Liver (tissue), 9 donors: Measurements from ENCODE around the gene IL1RAPL1. TPM values are rescaled to one million over a fixed set of nuclear protein-coding genes. Genes with fewer than 3 reads are reported as not detected.

Experiments used
- DNase-seq: peaks from one replicate; pipeline ENCODE4 v3.0.0-alpha.2; 2017; ENCODE audit warnings: low spot score
- H3K27ac ChIP-seq, 2 donors: one replicate each; pipeline ENCODE4 v1.7.0; 2013; ENCODE audit warnings: inconsistent platforms in 2 of 2, low read length in 2 of 2, control low read depth in 1 of 2, low read depth in 1 of 2, mild to moderate bottlenecking in 1 of 2
- H3K27me3 ChIP-seq, 4 donors: one replicate each; pipeline versions ENCODE4 v1.6.1 to v1.7.0; 2013; ENCODE audit warnings: low read length in 3 of 4, inconsistent platforms in 1 of 4, mild to moderate bottlenecking in 1 of 4, moderate library complexity in 1 of 4; ENCODE audit not compliant: control insufficient read depth in 4 of 4, insufficient read depth in 4 of 4
- H3K36me3 ChIP-seq, 4 donors: one replicate each; pipeline versions ENCODE4 v1.6.1 to v1.7.0; 2013; ENCODE audit warnings: low read length in 3 of 4, mild to moderate bottlenecking in 3 of 4, low read depth in 1 of 4, moderate library complexity in 1 of 4; ENCODE audit not compliant: control insufficient read depth in 4 of 4, insufficient read depth in 3 of 4
- H3K4me1 ChIP-seq, 4 donors: one replicate each; pipeline versions ENCODE4 v1.6.1 to v1.7.0; 2013; ENCODE audit warnings: low read length in 3 of 4, mild to moderate bottlenecking in 3 of 4, moderate library complexity in 1 of 4; ENCODE audit not compliant: control insufficient read depth in 4 of 4, insufficient read depth in 4 of 4
- H3K4me3 ChIP-seq, 3 donors: one replicate each; pipeline versions ENCODE4 v1.6.1 to v1.7.0; 2013; ENCODE audit warnings: low read length in 3 of 3, control low read depth in 1 of 3, low read depth in 1 of 3, mild to moderate bottlenecking in 1 of 3
- H3K9ac ChIP-seq, 2 donors: one replicate each; pipeline ENCODE4 v1.7.0; 2013; ENCODE audit warnings: low read length in 2 of 2, mild to moderate bottlenecking in 2 of 2, moderate library complexity in 2 of 2, control low read depth in 1 of 2, low read depth in 1 of 2
- H3K9me3 ChIP-seq, 4 donors: one replicate each; pipeline versions ENCODE4 v1.6.1 to v1.7.0; 2013; ENCODE audit warnings: low read length in 3 of 4; ENCODE audit not compliant: control insufficient read depth in 4 of 4
- EGR1 ChIP-seq, 2 donors: IDR thresholded peaks; 2 replicates each; pipeline ENCODE4 v1.6.1; 2016 to 2018; ENCODE audit warnings: antibody characterized with exemption in 2 of 2, low read depth in 2 of 2
- FOXA1 ChIP-seq: IDR thresholded peaks from 2 replicates; pipeline ENCODE4 v1.6.1; 2016; ENCODE audit warnings: antibody characterized with exemption
- FOXA2 ChIP-seq: IDR thresholded peaks from 2 replicates; pipeline ENCODE4 v1.6.1; 2016; ENCODE audit warnings: antibody characterized with exemption
- GABPA ChIP-seq, 2 donors: IDR thresholded peaks in 1 of 2; conservative IDR thresholded peaks in 1 of 2; 2 replicates each; pipeline ENCODE4 v1.6.1; 2016; ENCODE audit warnings: antibody characterized with exemption in 2 of 2, mild to moderate bottlenecking in 1 of 2, moderate library complexity in 1 of 2
- HNF4A ChIP-seq, 2 donors: conservative IDR thresholded peaks; 2 replicates each; pipeline ENCODE4 v1.6.1; 2016; ENCODE audit warnings: antibody characterized with exemption in 2 of 2, mild to moderate bottlenecking in 2 of 2
- HNF4G ChIP-seq: IDR thresholded peaks from 2 replicates; pipeline ENCODE4 v1.6.1; 2016; ENCODE audit warnings: antibody characterized with exemption
- JUND ChIP-seq, 2 donors: IDR thresholded peaks; 2 replicates each; pipeline ENCODE4 v1.6.1; 2016; ENCODE audit warnings: antibody characterized with exemption in 2 of 2
- NR2F2 ChIP-seq: IDR thresholded peaks from 2 replicates; pipeline ENCODE4 v1.6.1; 2016; ENCODE audit warnings: antibody characterized with exemption
- RAD21 ChIP-seq, 2 donors: IDR thresholded peaks; 2 replicates each; pipeline ENCODE4 v1.6.1; 2016; ENCODE audit warnings: antibody characterized with exemption in 2 of 2, mild to moderate bottlenecking in 2 of 2
- RXRA ChIP-seq, 2 donors: IDR thresholded peaks; 2 replicates each; pipeline ENCODE4 v1.6.1; 2017 to 2018; ENCODE audit warnings: antibody characterized with exemption in 2 of 2, mild to moderate bottlenecking in 1 of 2
- SP1 ChIP-seq: IDR thresholded peaks from 2 replicates; pipeline ENCODE4 v1.6.1; 2018; ENCODE audit warnings: antibody characterized with exemption, mild to moderate bottlenecking
- TAF1 ChIP-seq: conservative IDR thresholded peaks from 2 replicates; pipeline ENCODE4 v1.6.1; 2016; ENCODE audit warnings: antibody characterized with exemption, mild to moderate bottlenecking
- YY1 ChIP-seq: IDR thresholded peaks from 2 replicates; pipeline ENCODE4 v1.6.1; 2016; ENCODE audit warnings: antibody characterized with exemption, mild to moderate bottlenecking
- WGBS: extraction: QIAGEN DNeasy Blood & Tissue Kit; methylation state at CpG from one replicate; pipeline ENCODE4 v1.1.7; 2013; 5-methylcytosine and 5-hydroxymethylcytosine counted together
- polyA plus RNA-seq, 2 donors: library from polyadenylated mRNA; stranded (reverse) in 1 of 2; unstranded in 1 of 2; fragments of 200-250 nt in 1 of 2; fragments of >200 nt in 1 of 2; fragmentation: Nextera tagmentation in 1 of 2; extraction: Ambion mirVana in 1 of 2; gene quantifications; one replicate each; pipeline versions ENCODE4 v1.2.1 to v1.2.3, GENCODE V29; 2013 to 2015
- total RNA-seq, 2 donors: library from RNA; depleted of rRNA; stranded (reverse); fragments of >200 nt; gene quantifications; one replicate each; pipeline ENCODE4 v1.2.3, GENCODE V29; 2014
- TF ChIP-seq, protein P1 (sequence below): IDR thresholded peaks from 2 replicates; pipeline ENCODE4 v1.6.1; 2016; ENCODE audit warnings: antibody characterized with exemption
- TF ChIP-seq, protein P2 (sequence below): fragments of 150-350 bp; IDR thresholded peaks from 2 replicates; pipeline ENCODE4 v1.5.1; 2017; ENCODE audit warnings: improper control_type of control experiment, low read depth, low read length; ENCODE audit not compliant: missing input control
- TF ChIP-seq, protein P3 (sequence below): IDR thresholded peaks from 2 replicates; pipeline ENCODE4 v1.6.1; 2016; ENCODE audit warnings: antibody characterized with exemption
- TF ChIP-seq, protein P4 (sequence below): IDR thresholded peaks from 2 replicates; pipeline ENCODE4 v1.6.1; 2016; ENCODE audit warnings: antibody characterized with exemption, mild to moderate bottlenecking
- TF ChIP-seq, protein P5 (sequence below): IDR thresholded peaks from 2 replicates; pipeline ENCODE4 v1.6.1; 2016; ENCODE audit warnings: antibody characterized with exemption
- donor health status: healthy.
- donor health status: healthy.
- donor health status: healthy.
- donor health status: healthy.
- donor health status: healthy.

The IL1RAPL1 gene
- total and polyA plus RNA-seq, 4 donors, result 0.08 to 0.33 TPM; not detected in 2

DNA sequence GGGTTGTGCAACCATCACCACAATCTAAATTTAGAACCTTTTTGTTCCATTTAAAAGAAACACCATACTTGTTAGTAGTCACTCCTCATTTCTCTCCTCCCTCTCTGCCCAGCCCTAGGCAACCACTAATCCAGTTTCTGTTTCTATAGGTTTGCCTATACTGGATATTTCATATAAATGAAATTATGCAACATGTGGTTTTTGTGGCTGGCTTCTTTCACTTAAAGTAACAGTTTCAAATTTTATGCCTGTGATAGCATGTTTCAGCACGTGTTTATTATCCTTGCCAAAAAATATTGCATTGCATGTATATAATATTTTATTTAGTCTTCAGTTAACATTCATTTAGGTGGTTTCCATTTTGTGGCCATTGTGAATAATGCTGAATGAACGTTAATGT is 437.6 kb downstream of the IL1RAPL1 start:
- Histone ChIP-seq H3K9ac (no peak overlapping the region), H3K27ac (no peak overlapping the region), H3K9me3 (peaks cover 0 to 3% (median 1%) of the 10 kb centered on the region in 4 donors), H3K27me3 (peaks cover 0 to 2% (median 0%) of the 10 kb centered on the region in 4 donors), H3K4me3 (no peak overlapping the region), H3K4me1 (no peaks in the 10 kb centered on the region), H3K36me3 (no peaks in the 10 kb centered on the region)
- TF ChIP-seq TAF1 (no peak), EGR1 (IDR thresholded peaks at IDR 0.05; ENCODE audit: low read depth in 2 of 2) (no peak), RAD21 (IDR thresholded peaks at IDR 0.05) (no peak), YY1 (no peak), GABPA (IDR thresholded peaks at IDR 0.05 in 1 of 2, conservative IDR thresholded peaks at IDR 0.05 in 1 of 2) (no peak), FOXA2 (no peak), JUND (IDR thresholded peaks at IDR 0.05) (no peak), NR2F2 (no peak), HNF4G (no peak)
- TF ChIP-seq, protein P1, sequence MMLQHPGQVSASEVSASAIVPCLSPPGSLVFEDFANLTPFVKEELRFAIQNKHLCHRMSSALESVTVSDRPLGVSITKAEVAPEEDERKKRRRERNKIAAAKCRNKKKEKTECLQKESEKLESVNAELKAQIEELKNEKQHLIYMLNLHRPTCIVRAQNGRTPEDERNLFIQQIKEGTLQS, result no peak
- TF ChIP-seq, protein P2, sequence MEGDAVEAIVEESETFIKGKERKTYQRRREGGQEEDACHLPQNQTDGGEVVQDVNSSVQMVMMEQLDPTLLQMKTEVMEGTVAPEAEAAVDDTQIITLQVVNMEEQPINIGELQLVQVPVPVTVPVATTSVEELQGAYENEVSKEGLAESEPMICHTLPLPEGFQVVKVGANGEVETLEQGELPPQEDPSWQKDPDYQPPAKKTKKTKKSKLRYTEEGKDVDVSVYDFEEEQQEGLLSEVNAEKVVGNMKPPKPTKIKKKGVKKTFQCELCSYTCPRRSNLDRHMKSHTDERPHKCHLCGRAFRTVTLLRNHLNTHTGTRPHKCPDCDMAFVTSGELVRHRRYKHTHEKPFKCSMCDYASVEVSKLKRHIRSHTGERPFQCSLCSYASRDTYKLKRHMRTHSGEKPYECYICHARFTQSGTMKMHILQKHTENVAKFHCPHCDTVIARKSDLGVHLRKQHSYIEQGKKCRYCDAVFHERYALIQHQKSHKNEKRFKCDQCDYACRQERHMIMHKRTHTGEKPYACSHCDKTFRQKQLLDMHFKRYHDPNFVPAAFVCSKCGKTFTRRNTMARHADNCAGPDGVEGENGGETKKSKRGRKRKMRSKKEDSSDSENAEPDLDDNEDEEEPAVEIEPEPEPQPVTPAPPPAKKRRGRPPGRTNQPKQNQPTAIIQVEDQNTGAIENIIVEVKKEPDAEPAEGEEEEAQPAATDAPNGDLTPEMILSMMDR, result no peak
- 69% methylated on average over 2 of the region's 2 CpGs for WGBS
- DNase-seq, result no peak

DNA sequence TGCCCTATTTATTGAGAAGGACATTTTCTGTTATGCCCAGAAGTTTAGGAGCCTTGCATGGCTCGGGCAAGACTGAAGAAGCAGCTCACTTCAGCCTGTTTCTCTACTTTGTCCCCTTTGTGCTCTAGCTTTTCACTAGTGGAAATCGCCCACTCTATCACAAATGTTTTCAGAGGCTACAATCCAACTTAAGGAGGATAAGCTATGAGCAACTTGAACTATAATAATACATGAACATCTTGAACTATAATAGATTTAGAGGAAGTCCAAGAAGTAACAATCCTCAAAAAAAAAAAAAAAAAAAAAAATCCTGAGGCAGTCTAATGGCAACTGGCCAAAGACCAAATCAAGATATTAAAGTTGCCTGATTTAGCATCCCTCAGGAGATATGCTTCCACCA is 452.3 kb downstream of the IL1RAPL1 start:
- H3K36me3 ChIP-seq, result no peaks in the 10 kb centered on the region
- H3K27me3 ChIP-seq, result no peaks in the 10 kb centered on the region
- no peak for TF ChIP-seq FOXA2
- no peak for TF ChIP-seq YY1
- no peak for TF ChIP-seq RAD21 (IDR thresholded peaks at IDR 0.05)
- TF ChIP-seq RXRA (IDR thresholded peaks at IDR 0.05), result no peak
- no peak for TF ChIP-seq HNF4G
- TF ChIP-seq, protein P3, sequence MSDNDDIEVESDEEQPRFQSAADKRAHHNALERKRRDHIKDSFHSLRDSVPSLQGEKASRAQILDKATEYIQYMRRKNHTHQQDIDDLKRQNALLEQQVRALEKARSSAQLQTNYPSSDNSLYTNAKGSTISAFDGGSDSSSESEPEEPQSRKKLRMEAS, result no peak
- TF ChIP-seq FOXA1, result no peak
- no peak for TF ChIP-seq EGR1 (IDR thresholded peaks at IDR 0.05; ENCODE audit: low read depth in 2 of 2)
- H3K9ac ChIP-seq, result no peak overlapping the region
- WGBS, result 83% methylated on average over 2 of the region's 2 CpGs
- H3K4me1 ChIP-seq, result no peaks in the 10 kb centered on the region
- DNase-seq, result no peak
- no peaks in the 10 kb centered on the region for H3K9me3 ChIP-seq
- no peak overlapping the region for H3K4me3 ChIP-seq
- no peak overlapping the region for H3K27ac ChIP-seq

DNA sequence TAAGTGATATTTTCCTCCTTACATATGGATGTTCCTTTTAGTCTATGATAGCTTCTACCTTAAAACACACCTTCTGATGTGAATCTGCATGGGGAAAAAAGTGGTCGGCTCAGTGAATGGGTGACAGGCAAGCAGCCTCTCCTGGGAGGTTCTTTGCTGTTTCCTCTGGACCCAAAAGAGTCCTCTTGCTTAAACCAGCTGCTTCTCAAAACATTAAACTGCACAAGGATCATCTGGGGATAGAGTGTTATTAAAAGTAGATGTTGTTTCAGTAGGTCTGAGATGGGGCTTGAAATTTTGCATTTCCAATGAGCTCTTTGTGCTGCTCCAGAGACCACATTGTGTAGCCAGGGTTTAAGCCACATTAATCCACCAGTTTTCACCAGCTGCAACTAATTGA is 452.9 kb downstream of the IL1RAPL1 start:
- DNase-seq, result no peak
- H3K27ac ChIP-seq, result no peak overlapping the region
- 71% methylated on average over 1 of the region's 1 CpG for WGBS
- no peak overlapping the region for H3K9ac ChIP-seq
- no peaks in the 10 kb centered on the region for H3K36me3 ChIP-seq
- H3K4me3 ChIP-seq, result no peak overlapping the region
- H3K27me3 ChIP-seq, result no peaks in the 10 kb centered on the region
- no peaks in the 10 kb centered on the region for H3K9me3 ChIP-seq
- H3K4me1 ChIP-seq, result no peaks in the 10 kb centered on the region
- TF ChIP-seq JUND (IDR thresholded peaks at IDR 0.05), result no peak
- TF ChIP-seq, protein P1, result no peak
- TF ChIP-seq GABPA (IDR thresholded peaks at IDR 0.05 in 1 of 2, conservative IDR thresholded peaks at IDR 0.05 in 1 of 2), result no peak
- no peak for TF ChIP-seq FOXA2
- TF ChIP-seq, protein P4, sequence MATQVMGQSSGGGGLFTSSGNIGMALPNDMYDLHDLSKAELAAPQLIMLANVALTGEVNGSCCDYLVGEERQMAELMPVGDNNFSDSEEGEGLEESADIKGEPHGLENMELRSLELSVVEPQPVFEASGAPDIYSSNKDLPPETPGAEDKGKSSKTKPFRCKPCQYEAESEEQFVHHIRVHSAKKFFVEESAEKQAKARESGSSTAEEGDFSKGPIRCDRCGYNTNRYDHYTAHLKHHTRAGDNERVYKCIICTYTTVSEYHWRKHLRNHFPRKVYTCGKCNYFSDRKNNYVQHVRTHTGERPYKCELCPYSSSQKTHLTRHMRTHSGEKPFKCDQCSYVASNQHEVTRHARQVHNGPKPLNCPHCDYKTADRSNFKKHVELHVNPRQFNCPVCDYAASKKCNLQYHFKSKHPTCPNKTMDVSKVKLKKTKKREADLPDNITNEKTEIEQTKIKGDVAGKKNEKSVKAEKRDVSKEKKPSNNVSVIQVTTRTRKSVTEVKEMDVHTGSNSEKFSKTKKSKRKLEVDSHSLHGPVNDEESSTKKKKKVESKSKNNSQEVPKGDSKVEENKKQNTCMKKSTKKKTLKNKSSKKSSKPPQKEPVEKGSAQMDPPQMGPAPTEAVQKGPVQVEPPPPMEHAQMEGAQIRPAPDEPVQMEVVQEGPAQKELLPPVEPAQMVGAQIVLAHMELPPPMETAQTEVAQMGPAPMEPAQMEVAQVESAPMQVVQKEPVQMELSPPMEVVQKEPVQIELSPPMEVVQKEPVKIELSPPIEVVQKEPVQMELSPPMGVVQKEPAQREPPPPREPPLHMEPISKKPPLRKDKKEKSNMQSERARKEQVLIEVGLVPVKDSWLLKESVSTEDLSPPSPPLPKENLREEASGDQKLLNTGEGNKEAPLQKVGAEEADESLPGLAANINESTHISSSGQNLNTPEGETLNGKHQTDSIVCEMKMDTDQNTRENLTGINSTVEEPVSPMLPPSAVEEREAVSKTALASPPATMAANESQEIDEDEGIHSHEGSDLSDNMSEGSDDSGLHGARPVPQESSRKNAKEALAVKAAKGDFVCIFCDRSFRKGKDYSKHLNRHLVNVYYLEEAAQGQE, result no peak
- TF ChIP-seq YY1, result no peak
- no peak for TF ChIP-seq HNF4A (conservative IDR thresholded peaks at IDR 0.05)
- TF ChIP-seq SP1, result no peak
- TF ChIP-seq, protein P5, sequence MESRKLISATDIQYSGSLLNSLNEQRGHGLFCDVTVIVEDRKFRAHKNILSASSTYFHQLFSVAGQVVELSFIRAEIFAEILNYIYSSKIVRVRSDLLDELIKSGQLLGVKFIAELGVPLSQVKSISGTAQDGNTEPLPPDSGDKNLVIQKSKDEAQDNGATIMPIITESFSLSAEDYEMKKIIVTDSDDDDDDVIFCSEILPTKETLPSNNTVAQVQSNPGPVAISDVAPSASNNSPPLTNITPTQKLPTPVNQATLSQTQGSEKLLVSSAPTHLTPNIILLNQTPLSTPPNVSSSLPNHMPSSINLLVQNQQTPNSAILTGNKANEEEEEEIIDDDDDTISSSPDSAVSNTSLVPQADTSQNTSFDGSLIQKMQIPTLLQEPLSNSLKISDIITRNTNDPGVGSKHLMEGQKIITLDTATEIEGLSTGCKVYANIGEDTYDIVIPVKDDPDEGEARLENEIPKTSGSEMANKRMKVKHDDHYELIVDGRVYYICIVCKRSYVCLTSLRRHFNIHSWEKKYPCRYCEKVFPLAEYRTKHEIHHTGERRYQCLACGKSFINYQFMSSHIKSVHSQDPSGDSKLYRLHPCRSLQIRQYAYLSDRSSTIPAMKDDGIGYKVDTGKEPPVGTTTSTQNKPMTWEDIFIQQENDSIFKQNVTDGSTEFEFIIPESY, result no peak
- TF ChIP-seq RXRA (IDR thresholded peaks at IDR 0.05), result no peak
- TF ChIP-seq, protein P2, result no peak
- no peak for TF ChIP-seq TAF1
- no peak for TF ChIP-seq RAD21 (IDR thresholded peaks at IDR 0.05)
